OCI-LY3 (cell line): ENCODE results near the gene ACOT7.

ENCODE experiments used
- CTCF ChIP-seq: fragments of 200-600, 300-600 bp; sonication (generic); IDR thresholded peaks from 2 replicates; pipeline ENCODE4 v1.5.1; 2014; ENCODE audit warnings: antibody characterized with exemption, low read length, low read depth
- EZH2phosphoT487 ChIP-seq: fragments of 200-600 bp; shearing (Covaris generic); IDR thresholded peaks from 2 replicates; pipeline ENCODE4 v1.6.1; 2018; ENCODE audit warnings: antibody characterized with exemption, mixed run types, low read depth

- TF ChIP-seq CTCF (no peak), EZH2phosphoT487 (no peak)
Observed at GRCh38 chr1:6294080-6294889, 99.3 kb downstream of the ACOT7 start.
